GM12872 (cell line): ENCODE results near the gene IGF2.

Experiments
- CTCF ChIP-seq: IDR thresholded peaks from 3 replicates; pipeline ENCODE4 v1.5.1; 2011; ENCODE audit warnings: low read depth, mild to moderate bottlenecking, low read length, moderate library complexity; ENCODE audit not compliant: insufficient read depth

The IGF2 gene

DNA sequence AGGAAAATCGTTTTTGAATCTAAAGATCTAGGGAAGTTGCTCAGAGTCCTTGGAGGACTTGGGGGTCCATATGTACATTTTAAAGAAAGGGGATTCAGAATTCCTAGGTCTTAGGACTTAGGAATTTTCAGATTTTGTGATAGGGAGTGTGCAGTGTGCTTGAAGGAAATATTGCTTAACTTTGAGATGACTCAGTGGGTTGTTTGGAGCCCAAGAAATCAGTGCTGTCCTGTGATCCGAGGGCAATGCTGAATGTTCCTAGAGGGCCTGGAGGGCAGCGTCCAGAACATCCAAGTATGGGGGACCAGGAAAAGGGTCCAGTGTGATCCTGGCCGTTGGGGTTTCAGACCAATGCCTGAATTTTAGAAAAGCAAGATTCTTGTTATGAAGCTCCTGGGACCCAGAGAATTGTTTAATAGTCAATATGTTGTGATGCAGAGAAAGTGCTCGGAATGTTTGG, 3.1 kb upstream of the IGF2 start:
- TF ChIP-seq CTCF: no peak

DNA sequence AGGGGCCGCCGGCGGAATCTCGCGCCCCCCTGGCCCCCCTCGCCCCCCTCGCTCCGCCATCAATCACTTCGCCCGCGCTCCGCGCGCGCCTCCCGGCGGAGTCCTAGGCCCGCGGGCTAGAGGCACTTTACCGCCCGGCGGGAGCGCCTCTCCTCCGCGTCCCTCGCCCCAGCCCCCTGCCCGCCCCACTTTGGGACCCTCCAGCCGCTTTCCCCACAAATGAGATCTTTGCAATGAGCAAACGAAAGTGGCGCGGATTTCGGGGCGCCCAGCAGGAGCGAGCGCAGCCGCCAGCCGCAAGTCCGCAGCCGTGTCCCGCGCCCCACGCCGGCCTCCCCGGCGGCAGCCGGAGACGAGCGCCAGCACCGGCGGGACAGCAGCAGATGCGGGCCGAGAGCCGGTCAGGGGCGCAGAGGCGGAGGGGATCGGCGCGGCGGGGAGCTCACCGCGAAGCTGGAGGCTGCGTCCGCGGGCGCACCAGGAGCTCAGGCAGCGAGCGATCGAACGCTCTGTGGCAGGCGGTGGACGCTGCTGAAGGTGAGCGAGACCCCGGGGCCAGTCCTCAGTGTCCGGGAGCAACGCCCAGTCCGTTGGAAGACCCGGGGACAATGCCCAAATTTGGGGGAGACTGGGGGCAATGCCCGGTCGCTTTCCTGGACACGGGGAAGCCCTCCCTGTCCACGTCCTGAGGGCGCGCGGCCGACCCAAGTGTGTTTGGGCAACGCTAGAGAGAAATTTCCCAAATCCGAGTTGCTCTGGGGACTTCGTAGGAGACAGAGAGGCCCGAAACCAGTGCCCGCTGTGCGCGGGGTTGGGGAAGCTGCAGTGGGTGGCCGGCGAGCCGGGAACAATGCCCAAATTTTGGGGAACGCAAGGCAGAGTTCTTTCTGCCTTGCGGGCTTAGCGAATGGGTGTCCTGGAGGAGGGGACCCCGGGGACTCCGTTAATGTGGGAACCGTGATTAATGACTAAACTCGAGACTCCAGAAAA, 1.5 kb upstream of the IGF2 start:
- no peak for TF ChIP-seq CTCF

- TF ChIP-seq CTCF: no peak
Measured at GRCh38 chr11:2139621-2140337, 590 bp upstream of the IGF2 start.

DNA sequence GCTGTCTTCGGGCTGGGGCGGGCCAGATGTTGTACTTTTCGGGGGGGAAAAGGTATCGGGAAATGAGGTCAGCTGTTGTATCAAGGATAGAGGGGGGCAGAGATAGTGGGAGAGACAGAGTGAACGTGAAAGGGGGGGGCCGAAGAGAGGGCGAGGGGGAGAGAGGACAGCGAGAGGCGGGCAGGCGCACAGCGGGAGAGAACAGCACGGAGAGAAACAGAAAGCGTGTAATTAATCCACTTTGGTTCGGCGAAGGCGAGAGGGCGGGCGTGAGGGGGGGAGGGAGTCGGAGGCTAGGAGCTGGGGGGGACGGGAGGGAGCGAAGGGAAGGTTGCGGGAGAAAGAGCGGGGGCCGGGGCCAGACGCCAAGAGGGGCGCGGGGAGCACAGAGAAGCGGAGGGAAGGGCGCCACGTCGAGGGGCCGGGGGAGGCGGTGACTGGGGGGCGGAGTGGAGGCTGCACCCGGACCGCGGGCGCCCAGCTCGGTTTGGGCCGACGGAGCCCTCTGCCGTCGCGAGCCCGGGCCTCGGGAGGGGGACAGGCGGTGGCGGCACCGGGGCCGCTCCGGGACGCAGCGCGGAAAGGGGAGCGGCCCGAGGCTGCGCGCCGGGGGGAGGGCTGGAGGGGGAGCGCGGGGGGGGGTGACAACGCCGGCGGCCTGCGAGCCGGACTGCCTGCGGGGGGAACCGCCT, 612 bp downstream of the IGF2 start:
- no peak for TF ChIP-seq CTCF

DNA sequence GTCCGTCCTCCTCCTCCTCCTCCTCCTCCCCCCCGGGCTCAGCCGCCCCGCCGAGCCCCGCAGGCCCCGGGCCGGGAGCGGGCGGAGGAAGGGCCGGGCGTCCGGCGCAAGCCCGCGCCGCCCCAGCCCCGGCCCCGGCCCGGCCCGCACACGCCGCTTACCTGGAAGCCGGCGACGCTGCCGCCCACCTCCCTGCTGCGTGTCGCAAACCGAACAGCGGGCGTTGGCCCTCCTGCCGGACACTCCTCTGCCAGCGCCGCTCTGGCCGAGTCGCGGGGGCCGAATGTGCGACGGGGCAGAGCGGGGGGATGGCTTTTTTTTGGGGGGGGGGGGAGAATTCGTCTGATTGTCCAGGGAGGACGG, 1.1 kb downstream of the IGF2 start:
- no peak for TF ChIP-seq CTCF

GRCh38 chr11:2137202-2138067, 1.8 kb downstream of the IGF2 start:
- no peak for TF ChIP-seq CTCF
